A673 (cell line): Measurements from ENCODE around the gene ARHGEF33. TPM values are rescaled to one million over a fixed set of nuclear protein-coding genes. Genes with fewer than 3 reads are reported as not detected.

Source experiments
- BruUV-seq: library from RNA; stranded (reverse); fragments of 400-500 nt; replicated peaks from 2 replicates; lab custom pipeline; 2021; lab: Mats Ljungman, UMichigan
- CTCF ChIA-PET: fragments of 300-600 bp; sonication (Branson Sonifier 250); formaldehyde crosslinking; loops from one replicate; lab custom pipeline; 2022; ENCODE audit warnings: antibody characterized with exemption; lab: Charles Lee
- POLR2A ChIA-PET: fragments of 300-600 bp; sonication (Branson Sonifier 250); formaldehyde crosslinking; loops from one replicate; lab custom pipeline; 2022; ENCODE audit warnings: antibody characterized with exemption; ENCODE audit not compliant: low non-redundant PET; lab: Charles Lee
- DNase-seq: peaks from one replicate; pipeline ENCODE4 v3.0.0-alpha.2; 2015; ENCODE audit warnings: low spot score
- H3K27ac ChIP-seq: fragments of 200-600 bp; sonication (generic); 2 replicates; pipeline ENCODE4 v1.5.1; 2016; ENCODE audit warnings: mixed run types, low read depth, mild to moderate bottlenecking, mixed read lengths, antibody characterized with exemption, low read length; ENCODE audit not compliant: poor library complexity, severe bottlenecking
- H3K27me3 ChIP-seq: fragments of 200-600 bp; sonication (generic); replicated peaks from 2 replicates; pipeline ENCODE4 v1.6.1; 2017; ENCODE audit warnings: mixed run types, low read depth, mild to moderate bottlenecking, mixed read lengths, antibody characterized with exemption, low read length; ENCODE audit not compliant: insufficient read depth, poor library complexity
- H3K36me3 ChIP-seq: fragments of 200-600 bp; sonication (generic); 2 replicates; pipeline ENCODE4 v1.6.1; 2016; ENCODE audit warnings: mixed run types, mild to moderate bottlenecking, mixed read lengths, antibody characterized with exemption, low read length; ENCODE audit not compliant: insufficient read depth, poor library complexity, severe bottlenecking
- H3K4me1 ChIP-seq: fragments of 200-600 bp; sonication (generic); 2 replicates; pipeline ENCODE4 v1.6.1; 2017; ENCODE audit warnings: mixed run types, mild to moderate bottlenecking, mixed read lengths, antibody characterized with exemption, low read length; ENCODE audit not compliant: insufficient read depth, poor library complexity, severe bottlenecking
- H3K4me3 ChIP-seq: fragments of 200-600 bp; sonication (generic); 2 replicates; pipeline ENCODE4 v1.5.1; 2016; ENCODE audit warnings: low read depth, mixed run types, mild to moderate bottlenecking, mixed read lengths, low read length; ENCODE audit not compliant: poor library complexity, severe bottlenecking
- H3K9me3 ChIP-seq: fragments of 200-600 bp; sonication (generic); 2 replicates; pipeline ENCODE4 v1.6.1; 2016; ENCODE audit warnings: mixed run types, low read depth, mild to moderate bottlenecking, mixed read lengths, antibody characterized with exemption, low read length; ENCODE audit not compliant: poor library complexity, severe bottlenecking
- EZH2 ChIP-seq: fragments of 200-600 bp; sonication (generic); IDR thresholded peaks from 2 replicates; pipeline ENCODE4 v1.6.1; 2017; ENCODE audit warnings: borderline replicate concordance, low read depth, mild to moderate bottlenecking, mixed read lengths, antibody characterized with exemption, low read length; ENCODE audit not compliant: poor library complexity, severe bottlenecking
- intact Hi-C: fragments of 100-400 bp; cut with micrococcal nuclease; formaldehyde crosslinking; loops from one replicate; pipeline ENCODE4 v1.10.0; 2022; ENCODE audit not compliant: unreplicated experiment
- total RNA-seq: library from RNA; stranded (reverse); gene quantifications from 2 replicates; pipeline ENCODE4 v1.2.3, GENCODE V29; 2021
- TF ChIP-seq, protein P1 (sequence below): fragments of 300-800, 200-600 bp; sonication (generic); conservative IDR thresholded peaks from 2 replicates; pipeline ENCODE4 v1.5.1; 2017; ENCODE audit warnings: low read depth, mild to moderate bottlenecking, antibody characterized with exemption, low read length, moderate library complexity, mixed read lengths

Gene ARHGEF33
- total RNA-seq, 1 experiment from 2014 or later = 0.09 TPM

- Histone ChIP-seq H3K9me3 (no peaks in the 10 kb centered on the region), H3K27me3 (no peaks in the 10 kb centered on the region), H3K27ac (no peak overlapping the region), H3K4me3 (peak overlapping the region; percentile 23), H3K4me1 (peaks cover 3% of the 10 kb centered on the region), H3K36me3 (no peaks in the 10 kb centered on the region)
- no peak for TF ChIP-seq EZH2
- TF ChIP-seq, protein P1, sequence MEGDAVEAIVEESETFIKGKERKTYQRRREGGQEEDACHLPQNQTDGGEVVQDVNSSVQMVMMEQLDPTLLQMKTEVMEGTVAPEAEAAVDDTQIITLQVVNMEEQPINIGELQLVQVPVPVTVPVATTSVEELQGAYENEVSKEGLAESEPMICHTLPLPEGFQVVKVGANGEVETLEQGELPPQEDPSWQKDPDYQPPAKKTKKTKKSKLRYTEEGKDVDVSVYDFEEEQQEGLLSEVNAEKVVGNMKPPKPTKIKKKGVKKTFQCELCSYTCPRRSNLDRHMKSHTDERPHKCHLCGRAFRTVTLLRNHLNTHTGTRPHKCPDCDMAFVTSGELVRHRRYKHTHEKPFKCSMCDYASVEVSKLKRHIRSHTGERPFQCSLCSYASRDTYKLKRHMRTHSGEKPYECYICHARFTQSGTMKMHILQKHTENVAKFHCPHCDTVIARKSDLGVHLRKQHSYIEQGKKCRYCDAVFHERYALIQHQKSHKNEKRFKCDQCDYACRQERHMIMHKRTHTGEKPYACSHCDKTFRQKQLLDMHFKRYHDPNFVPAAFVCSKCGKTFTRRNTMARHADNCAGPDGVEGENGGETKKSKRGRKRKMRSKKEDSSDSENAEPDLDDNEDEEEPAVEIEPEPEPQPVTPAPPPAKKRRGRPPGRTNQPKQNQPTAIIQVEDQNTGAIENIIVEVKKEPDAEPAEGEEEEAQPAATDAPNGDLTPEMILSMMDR = no peak
- CTCF ChIA-PET = interaction anchor here (0.6 kb wide), 1 partner anchor 32 kb away, joined by 4 read pairs; no protein-coding TSS in a partner anchor
- DNase-seq = peak; percentile 83
- no TSS peak for BruUV-seq
- POLR2A ChIA-PET = no interaction called here
- intact Hi-C loops = no loop called here
Measured at GRCh38 chr2:38959938-38960608, 70.4 kb downstream of the ARHGEF33 start.

GRCh38 chr2:38960609-38961320, 71.1 kb downstream of the ARHGEF33 start:
- DNase-seq = no peak
- intact Hi-C loops = no loop called here
- TF ChIP-seq EZH2 = no peak
- TF ChIP-seq, protein P1 = no peak
- no peak overlapping the region for H3K4me3 ChIP-seq
- BruUV-seq = no TSS peak
- ChIA-PET CTCF (no interaction called here), POLR2A (no interaction called here)
- peaks cover 3% of the 10 kb centered on the region for H3K4me1 ChIP-seq
- no peak overlapping the region for H3K27ac ChIP-seq
- H3K36me3 ChIP-seq = no peaks in the 10 kb centered on the region
- no peaks in the 10 kb centered on the region for H3K9me3 ChIP-seq
- H3K27me3 ChIP-seq = no peaks in the 10 kb centered on the region

GRCh38 chr2:38966006-38966405, 76.3 kb downstream of the ARHGEF33 start:
- Histone ChIP-seq H3K36me3 (no peaks in the 10 kb centered on the region), H3K27ac (no peak overlapping the region), H3K27me3 (no peaks in the 10 kb centered on the region), H3K4me3 (no peak overlapping the region), H3K4me1 (no peaks in the 10 kb centered on the region), H3K9me3 (no peaks in the 10 kb centered on the region)
- ChIA-PET CTCF (no interaction called here), POLR2A (no interaction called here)
- DNase-seq = no peak
- TF ChIP-seq EZH2 = no peak
- TF ChIP-seq, protein P1 = no peak
- no TSS peak for BruUV-seq
- intact Hi-C loops = no loop called here
